CD4-positive, alpha-beta T cell treated with Interferon gamma for 1 hour (primary cell): ENCODE data around the gene MYO15A.
"Not testable (repeated sequence)": the region's sequence is repeated elsewhere in the genome, so short reads cannot be mapped to it uniquely, and the experiment has no call there.

Experiments used
- DNase-seq: peaks from one replicate; pipeline ENCODE4 v3.0.0-alpha.2; 2020

The MYO15A gene

GRCh38 chr17:18185832-18186626, 77.5 kb downstream of the MYO15A start:
- DNase-seq: no peak

GRCh38 chr17:18186627-18186982, 78.0 kb downstream of the MYO15A start:
- DNase-seq: no peak

GRCh38 chr17:18187226-18187625, 78.7 kb downstream of the MYO15A start:
- DNase-seq: no peak

GRCh38 chr17:18187821-18188761, 79.5 kb downstream of the MYO15A start:
- DNase-seq: no peak

GRCh38 chr17:18190628-18191235, 82.2 kb downstream of the MYO15A start:
- DNase-seq: no peak

GRCh38 chr17:18191236-18191667, 82.7 kb downstream of the MYO15A start:
- DNase-seq: no peak

GRCh38 chr17:18191967-18192366, 83.4 kb downstream of the MYO15A start:
- DNase-seq: no peak

- DNase-seq: no peak
Observed at GRCh38 chr17:18194394-18194793, 85.8 kb downstream of the MYO15A start.

GRCh38 chr17:18194804-18195203, 86.2 kb downstream of the MYO15A start:
- DNase-seq: no peak

GRCh38 chr17:18195246-18195645, 86.7 kb downstream of the MYO15A start:
- DNase-seq: no peak

- DNase-seq: no peak
Observed at GRCh38 chr17:18197535-18198194, 89.1 kb downstream of the MYO15A start.

GRCh38 chr17:18198530-18198929, 90.0 kb downstream of the MYO15A start:
- no peak for DNase-seq

GRCh38 chr17:18201108-18201507, 92.6 kb downstream of the MYO15A start:
- no peak for DNase-seq

GRCh38 chr17:18203308-18203707, 94.8 kb downstream of the MYO15A start:
- DNase-seq: no peak

- no peak for DNase-seq
Observed at GRCh38 chr17:18205861-18206260, 97.3 kb downstream of the MYO15A start.

GRCh38 chr17:18206962-18207361, 98.4 kb downstream of the MYO15A start:
- DNase-seq: no peak

- no peak for DNase-seq
Observed at GRCh38 chr17:18208092-18208491, 99.5 kb downstream of the MYO15A start.

- DNase-seq: no peak
Observed at GRCh38 chr17:18213666-18214270, 105.2 kb downstream of the MYO15A start.

GRCh38 chr17:18216906-18217305, 108.3 kb downstream of the MYO15A start:
- DNase-seq: not testable (repeated sequence)

GRCh38 chr17:18217412-18218015, 109.0 kb downstream of the MYO15A start:
- DNase-seq: peak; percentile 69

- no peak for DNase-seq
Observed at GRCh38 chr17:18218756-18219415, 110.3 kb downstream of the MYO15A start.

- no peak for DNase-seq
Observed at GRCh38 chr17:18224053-18224386, 115.5 kb downstream of the MYO15A start.
